ENCODE results near the gene PLA2G15. TPM values are rescaled to one million over a fixed set of nuclear protein-coding genes. Genes with fewer than 3 reads are reported as not detected.

Gene PLA2G15

GRCh38 chr16:68309799-68310198 lies 64.6 kb downstream of the PLA2G15 start:
- H3K27ac ChIP-seq (replicated peaks) = peak overlapping the region; percentile 88
- no peaks in the 10 kb centered on the region for H3K27me3 ChIP-seq (ENCODE audit: insufficient read depth, poor library complexity, severe bottlenecking)
- peak overlapping the region; percentile 96 for H3K4me3 ChIP-seq (replicated peaks; ENCODE audit: insufficient read depth, low read length)
- DNase-seq (ENCODE audit: low read depth in 1 of 2, low spot score in 1 of 2) = no peak
- TF ChIP-seq SPI1 (IDR thresholded peaks at IDR 0.05; ENCODE audit: borderline replicate concordance, low read depth) (no peak), GABPA (IDR thresholded peaks at IDR 0.05; ENCODE audit: low read depth) (no peak), POLR2AphosphoS5 (IDR thresholded peaks at IDR 0.05; ENCODE audit: low read depth) (no peak)
- TF ChIP-seq, protein P1, sequence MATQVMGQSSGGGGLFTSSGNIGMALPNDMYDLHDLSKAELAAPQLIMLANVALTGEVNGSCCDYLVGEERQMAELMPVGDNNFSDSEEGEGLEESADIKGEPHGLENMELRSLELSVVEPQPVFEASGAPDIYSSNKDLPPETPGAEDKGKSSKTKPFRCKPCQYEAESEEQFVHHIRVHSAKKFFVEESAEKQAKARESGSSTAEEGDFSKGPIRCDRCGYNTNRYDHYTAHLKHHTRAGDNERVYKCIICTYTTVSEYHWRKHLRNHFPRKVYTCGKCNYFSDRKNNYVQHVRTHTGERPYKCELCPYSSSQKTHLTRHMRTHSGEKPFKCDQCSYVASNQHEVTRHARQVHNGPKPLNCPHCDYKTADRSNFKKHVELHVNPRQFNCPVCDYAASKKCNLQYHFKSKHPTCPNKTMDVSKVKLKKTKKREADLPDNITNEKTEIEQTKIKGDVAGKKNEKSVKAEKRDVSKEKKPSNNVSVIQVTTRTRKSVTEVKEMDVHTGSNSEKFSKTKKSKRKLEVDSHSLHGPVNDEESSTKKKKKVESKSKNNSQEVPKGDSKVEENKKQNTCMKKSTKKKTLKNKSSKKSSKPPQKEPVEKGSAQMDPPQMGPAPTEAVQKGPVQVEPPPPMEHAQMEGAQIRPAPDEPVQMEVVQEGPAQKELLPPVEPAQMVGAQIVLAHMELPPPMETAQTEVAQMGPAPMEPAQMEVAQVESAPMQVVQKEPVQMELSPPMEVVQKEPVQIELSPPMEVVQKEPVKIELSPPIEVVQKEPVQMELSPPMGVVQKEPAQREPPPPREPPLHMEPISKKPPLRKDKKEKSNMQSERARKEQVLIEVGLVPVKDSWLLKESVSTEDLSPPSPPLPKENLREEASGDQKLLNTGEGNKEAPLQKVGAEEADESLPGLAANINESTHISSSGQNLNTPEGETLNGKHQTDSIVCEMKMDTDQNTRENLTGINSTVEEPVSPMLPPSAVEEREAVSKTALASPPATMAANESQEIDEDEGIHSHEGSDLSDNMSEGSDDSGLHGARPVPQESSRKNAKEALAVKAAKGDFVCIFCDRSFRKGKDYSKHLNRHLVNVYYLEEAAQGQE (IDR thresholded peaks at IDR 0.05; ENCODE audit: insufficient replicate concordance, low read depth) = no peak
- TF ChIP-seq, protein P2, sequence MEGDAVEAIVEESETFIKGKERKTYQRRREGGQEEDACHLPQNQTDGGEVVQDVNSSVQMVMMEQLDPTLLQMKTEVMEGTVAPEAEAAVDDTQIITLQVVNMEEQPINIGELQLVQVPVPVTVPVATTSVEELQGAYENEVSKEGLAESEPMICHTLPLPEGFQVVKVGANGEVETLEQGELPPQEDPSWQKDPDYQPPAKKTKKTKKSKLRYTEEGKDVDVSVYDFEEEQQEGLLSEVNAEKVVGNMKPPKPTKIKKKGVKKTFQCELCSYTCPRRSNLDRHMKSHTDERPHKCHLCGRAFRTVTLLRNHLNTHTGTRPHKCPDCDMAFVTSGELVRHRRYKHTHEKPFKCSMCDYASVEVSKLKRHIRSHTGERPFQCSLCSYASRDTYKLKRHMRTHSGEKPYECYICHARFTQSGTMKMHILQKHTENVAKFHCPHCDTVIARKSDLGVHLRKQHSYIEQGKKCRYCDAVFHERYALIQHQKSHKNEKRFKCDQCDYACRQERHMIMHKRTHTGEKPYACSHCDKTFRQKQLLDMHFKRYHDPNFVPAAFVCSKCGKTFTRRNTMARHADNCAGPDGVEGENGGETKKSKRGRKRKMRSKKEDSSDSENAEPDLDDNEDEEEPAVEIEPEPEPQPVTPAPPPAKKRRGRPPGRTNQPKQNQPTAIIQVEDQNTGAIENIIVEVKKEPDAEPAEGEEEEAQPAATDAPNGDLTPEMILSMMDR (IDR thresholded peaks at IDR 0.05; ENCODE audit: insufficient read depth, low read length) = no peak

DNA sequence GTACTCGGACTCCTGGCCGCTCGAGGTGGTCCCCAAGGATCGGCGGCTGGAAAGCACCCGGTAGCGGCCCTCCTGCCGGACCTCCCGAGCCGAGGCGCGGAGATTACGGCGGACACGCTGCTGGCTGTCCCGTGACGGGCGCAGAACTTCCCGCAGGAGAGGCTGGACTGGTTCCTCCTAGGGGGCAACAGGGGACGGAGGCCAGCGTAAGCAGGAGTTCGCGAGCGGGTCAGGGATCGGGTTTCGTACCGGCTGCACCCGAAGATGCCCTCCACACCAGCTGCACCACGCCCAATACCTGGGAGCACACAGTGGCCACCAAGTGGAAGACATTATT lies 65.2 kb downstream of the PLA2G15 start:
- DNase-seq (ENCODE audit: low read depth in 1 of 2, low spot score in 1 of 2) = no peak
- no peaks in the 10 kb centered on the region for H3K27me3 ChIP-seq (ENCODE audit: insufficient read depth, poor library complexity, severe bottlenecking)
- H3K4me3 ChIP-seq (replicated peaks; ENCODE audit: insufficient read depth, low read length) = peak overlapping the region; percentile 96
- H3K27ac ChIP-seq (replicated peaks) = peak overlapping the region; percentile 88
- TF ChIP-seq POLR2AphosphoS5 (IDR thresholded peaks at IDR 0.05; ENCODE audit: low read depth) = no peak
- no peak for TF ChIP-seq GABPA (IDR thresholded peaks at IDR 0.05; ENCODE audit: low read depth)
- TF ChIP-seq SPI1 (IDR thresholded peaks at IDR 0.05; ENCODE audit: borderline replicate concordance, low read depth) = no peak

Small RNA genes lying within 50 kb of the gene (microRNA-seq; reads per million reads assigned to microRNA genes)
- gene MIR6773 = not detected
